Heart left ventricle (tissue), 13 donors: ENCODE measurements around the gene SIGLEC9.

Source experiments
- POLR2A ChIP-seq, 2 donors: fragments of 450-650 bp; IDR thresholded peaks; one replicate each; pipeline ENCODE4 v1.6.1; 2017; ENCODE audit warnings: antibody characterized with exemption in 2 of 2, mild to moderate bottlenecking in 2 of 2, moderate library complexity in 2 of 2
- TF ChIP-seq, protein P1 (sequence below), 12 donors: fragments of 200-600 bp; sonication (generic) in 4 of 12; IDR thresholded peaks; one replicate each; pipeline versions ENCODE4 v1.5.0 to v1.8.0; 2018 to 2022; ENCODE audit warnings: antibody characterized with exemption in 12 of 12, mild to moderate bottlenecking in 5 of 12
- donor health status: ischemic (EF 13 %, LVEDD 7.1; RV severe dilation, severe dysfunction).
- donor health status: DM: no; HTN: yes; CAD: no.
- donor health status: DM: no; HTN: no; CAD: no.
- donor health status: ischemic (EF 25% LVEDD 6.9; RV normal size, moderate dysfunction).
- donor health status: ischemic (EF 25% LVEDD 5.7; RV mildly dilated, moderate dysfunction).
- donor health status: ischemic (EF 35%, LVEDD 5.7; RV mildly dilated, moderate dysfunction).
- donor health status: nonischemic (EF 11% LVEDD 7.7; RV severe dilation, severe dysfunction).
- donor health status: DM: yes; HTN: yes; CAD: no.
- donor health status: PGD.
- donor health status: ischemic (EF 29% LVEDD 5.4; RV normal size, mild dysfunction).
- donor health status: nonischemic (EF 23%, LVEDD 6.1; RV moderate dilation, normal function).

DNA sequence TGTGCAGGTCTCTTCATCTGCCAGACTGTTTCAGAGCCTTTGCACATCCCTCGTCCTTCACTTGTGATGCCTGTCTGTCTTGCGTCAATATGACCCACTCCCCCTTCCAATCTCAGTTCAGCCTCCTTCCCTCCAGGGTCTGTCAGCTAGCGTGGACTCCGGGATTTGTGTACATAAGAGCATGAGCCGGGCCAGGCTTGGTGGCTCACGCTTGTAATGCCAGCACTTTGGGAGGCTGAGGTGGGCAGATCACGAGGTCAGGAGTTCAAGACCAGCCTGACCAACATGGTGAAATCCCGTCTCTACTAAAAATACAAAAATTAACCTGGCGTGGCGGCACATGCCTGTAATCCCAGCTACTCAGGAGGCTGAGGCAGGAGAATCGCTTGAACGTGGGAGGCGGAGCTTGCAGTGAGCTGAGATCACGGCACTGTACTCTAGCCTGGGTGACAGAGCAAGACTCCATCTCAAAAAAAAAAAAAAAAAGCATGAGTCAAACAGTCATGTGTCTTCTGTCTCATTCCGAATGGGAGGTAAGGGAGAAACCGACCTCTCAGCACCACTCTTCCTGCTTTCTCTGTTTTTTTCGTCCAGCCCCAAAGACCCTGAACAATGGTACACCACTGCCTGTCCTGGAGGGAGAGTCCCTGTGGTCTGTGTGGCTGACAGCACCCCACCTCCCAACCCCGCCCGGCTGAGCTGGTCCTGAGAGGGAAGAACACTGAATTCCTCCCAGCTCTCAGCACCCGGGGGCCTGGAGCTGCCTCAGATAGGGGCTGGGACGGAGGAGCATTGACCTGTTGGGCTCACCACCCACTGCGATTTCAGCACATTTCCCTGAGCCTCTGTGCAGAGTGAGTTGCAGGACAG is 2.4 kb upstream of the SIGLEC9 start:
- TF ChIP-seq, protein P1, sequence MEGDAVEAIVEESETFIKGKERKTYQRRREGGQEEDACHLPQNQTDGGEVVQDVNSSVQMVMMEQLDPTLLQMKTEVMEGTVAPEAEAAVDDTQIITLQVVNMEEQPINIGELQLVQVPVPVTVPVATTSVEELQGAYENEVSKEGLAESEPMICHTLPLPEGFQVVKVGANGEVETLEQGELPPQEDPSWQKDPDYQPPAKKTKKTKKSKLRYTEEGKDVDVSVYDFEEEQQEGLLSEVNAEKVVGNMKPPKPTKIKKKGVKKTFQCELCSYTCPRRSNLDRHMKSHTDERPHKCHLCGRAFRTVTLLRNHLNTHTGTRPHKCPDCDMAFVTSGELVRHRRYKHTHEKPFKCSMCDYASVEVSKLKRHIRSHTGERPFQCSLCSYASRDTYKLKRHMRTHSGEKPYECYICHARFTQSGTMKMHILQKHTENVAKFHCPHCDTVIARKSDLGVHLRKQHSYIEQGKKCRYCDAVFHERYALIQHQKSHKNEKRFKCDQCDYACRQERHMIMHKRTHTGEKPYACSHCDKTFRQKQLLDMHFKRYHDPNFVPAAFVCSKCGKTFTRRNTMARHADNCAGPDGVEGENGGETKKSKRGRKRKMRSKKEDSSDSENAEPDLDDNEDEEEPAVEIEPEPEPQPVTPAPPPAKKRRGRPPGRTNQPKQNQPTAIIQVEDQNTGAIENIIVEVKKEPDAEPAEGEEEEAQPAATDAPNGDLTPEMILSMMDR (IDR thresholded peaks at IDR 0.05), result no peak
- peak in 1 of 2 donors; percentile 14 for TF ChIP-seq POLR2A (IDR thresholded peaks at IDR 0.05)
